HepG2 (cell line): ENCODE results near the gene RNF135. TPM values are rescaled to one million over a fixed set of nuclear protein-coding genes. Genes with fewer than 3 reads are reported as not detected.

Source experiments
- ATAC-seq: fragments of 200-7000 bp; cut with Tn5 transposase; 3 replicates; pipeline ENCODE4 v1.9.1; 2020; ENCODE audit warnings: mild to moderate bottlenecking, moderate library complexity
- BruUV-seq: library from RNA; stranded (reverse); fragments of 400-500 nt; replicated peaks from 2 replicates; lab custom pipeline; 2021; lab: Mats Ljungman, UMichigan
- CTCF ChIA-PET: fragments of 300-600 bp; formaldehyde crosslinking; extraction: SDS; loops from one replicate; lab custom pipeline; 2021; ENCODE audit warnings: low total read pairs, inconsistent platforms, low intra/inter-chr PET ratio; lab: Yijun Ruan, JAX
- POLR2A ChIA-PET: fragments of 350-600 bp; sonication (Branson Sonifier 250); formaldehyde crosslinking; loops from one replicate; lab custom pipeline; 2020; ENCODE audit warnings: antibody characterized with exemption, inconsistent platforms; lab: Yijun Ruan, JAX
- DNase-seq: peaks from one replicate; pipeline ENCODE4 v3.0.0-alpha.2; 2015; ENCODE audit warnings: low spot score
- FAIRE-seq: peaks from 3 replicates; lab custom pipeline; 2011; peaks lifted over from hg19 to GRCh38; lab: Jason Lieb, UNC
- H2AFZ ChIP-seq: one replicate; pipeline ENCODE4 v1.6.1; 2011; ENCODE audit warnings: low read length, inconsistent platforms
- H3K27ac ChIP-seq: fragments of 300-600 bp; 3 replicates; pipeline ENCODE4 v1.8.0; 2011; ENCODE audit warnings: mixed run types, mild to moderate bottlenecking, mixed read lengths, low read length, inconsistent platforms; ENCODE audit not compliant: insufficient read depth; ENCODE audit errors: extremely low read length
- H3K27me3 ChIP-seq, 2 experiments: fragments of 200-600 bp in 1 of 2; 2 replicates in 1 of 2; 3 replicates in 1 of 2; pipeline versions ENCODE4 v1.6.0 to v1.8.0; 2011; ENCODE audit warnings: low read length in 2 of 2, mild to moderate bottlenecking in 2 of 2, moderate library complexity in 2 of 2, inconsistent platforms in 1 of 2; ENCODE audit not compliant: insufficient read depth in 2 of 2, control insufficient read depth in 1 of 2
- H3K36me3 ChIP-seq, 2 experiments: fragments of 200-600 bp in 1 of 2; replicated peaks in 1 of 2; 2 replicates in 1 of 2; 3 replicates in 1 of 2; pipeline versions ENCODE4 v1.5.1 to v1.8.0; 2011; ENCODE audit warnings: low read length in 2 of 2, inconsistent platforms in 1 of 2; ENCODE audit not compliant: insufficient read depth in 2 of 2, control insufficient read depth in 1 of 2
- H3K4me1 ChIP-seq: 2 replicates; pipeline ENCODE4 v1.5.1; 2012; ENCODE audit warnings: low read length, inconsistent platforms; ENCODE audit not compliant: insufficient read depth
- H3K4me2 ChIP-seq: 2 replicates; pipeline ENCODE4 v1.6.0; 2011; ENCODE audit warnings: low read depth, low read length, inconsistent platforms
- H3K4me3 ChIP-seq, 3 experiments: fragments of 200-600 bp in 1 of 3; sonication (generic), shearing (Covaris generic) in 1 of 3; replicated peaks in 1 of 3; 2 replicates each; pipeline ENCODE4 v1.5.1; 2011 to 2016; ENCODE audit warnings: low read length in 3 of 3, inconsistent platforms in 2 of 3, low read depth in 2 of 3, mild to moderate bottlenecking in 2 of 3, control low read depth in 1 of 3, mixed read lengths in 1 of 3; ENCODE audit not compliant: insufficient read depth in 1 of 3
- H3K79me2 ChIP-seq: one replicate; pipeline ENCODE4 v1.6.1; 2011; ENCODE audit warnings: low read length, inconsistent platforms; ENCODE audit not compliant: insufficient read depth
- H3K9ac ChIP-seq: 2 replicates; pipeline ENCODE4 v1.6.0; 2011; ENCODE audit warnings: mild to moderate bottlenecking, low read depth, low read length, inconsistent platforms; ENCODE audit not compliant: insufficient read depth
- H3K9me3 ChIP-seq: 2 replicates; pipeline ENCODE4 v1.5.1; 2012; ENCODE audit warnings: mild to moderate bottlenecking, low read length
- H4K20me1 ChIP-seq: 2 replicates; pipeline ENCODE4 v1.6.0; 2011; ENCODE audit warnings: inconsistent platforms, mild to moderate bottlenecking, low read length, moderate library complexity; ENCODE audit not compliant: insufficient read depth
- AGO2 ChIP-seq: fragments of 200-400 bp; formaldehyde crosslinking; optimal IDR thresholded peaks from 2 replicates; pipeline ENCODE3; 2017; ENCODE audit warnings: mild to moderate bottlenecking, low read depth, low read length, moderate library complexity
- NCOA5 ChIP-seq: sonication (generic); formaldehyde crosslinking; IDR thresholded peaks from 2 replicates; pipeline ENCODE4 v1.4.0; 2020; ENCODE audit warnings: missing genetic modification reagents
- NFATC3 ChIP-seq: sonication (generic); formaldehyde crosslinking; IDR thresholded peaks from 2 replicates; pipeline ENCODE4 v1.5.1; 2020; ENCODE audit warnings: mild to moderate bottlenecking, missing genetic modification reagents
- PLRG1 ChIP-seq: fragments of 450-650 bp; conservative IDR thresholded peaks from 2 replicates; pipeline ENCODE4 v1.6.1; 2016
- TAF15 ChIP-seq: fragments of 200-400 bp; formaldehyde crosslinking; IDR thresholded peaks from one replicate; pipeline ENCODE4 v1.6.1; 2018; ENCODE audit warnings: mild to moderate bottlenecking, low read depth, low read length; ENCODE audit not compliant: poor library complexity, severe bottlenecking
- ZNF75D ChIP-seq: sonication (generic); formaldehyde crosslinking; IDR thresholded peaks from 2 replicates; pipeline ENCODE4 v1.8.1; 2023; ENCODE audit warnings: missing genetic modification reagents, mild to moderate bottlenecking, borderline replicate concordance
- WGBS: methylation state at CpG from one replicate; pipeline ENCODE4 v1.1.6; 2017; ENCODE audit warnings: low lambda C conversion rate; 5-methylcytosine and 5-hydroxymethylcytosine counted together
- in situ Hi-C: cut with HindIII; loops from 2 replicates; pipeline ENCODE4 v1.10.0; 2017; ENCODE audit warnings: low pct_unique_long_range_greater_than_20kb; ENCODE audit not compliant: extremely low pct_ligation_motif_present
- intact Hi-C: fragments of 100-400 bp; cut with micrococcal nuclease; formaldehyde crosslinking; loops from one replicate; pipeline ENCODE4 v1.10.0; 2022; ENCODE audit not compliant: unreplicated experiment
- polyA plus RNA-seq, 8 experiments: library from polyadenylated mRNA; depleted of rRNA in 3 of 8; stranded (reverse) in 7 of 8; unstranded in 1 of 8; fragments of >200 nt; fragmentation: Illumina TruSeq in 4 of 8; extraction: Trizol in 4 of 8; gene quantifications; 2 replicates each; pipeline versions ENCODE4 v1.2.1 to v1.2.3, GENCODE V29; 2011 to 2016; ENCODE audit warnings: low read depth in 4 of 8, missing spikeins in 1 of 8, mixed read lengths in 1 of 8; ENCODE audit not compliant: insufficient read depth in 1 of 8
- total RNA-seq, 5 experiments: library from RNA; depleted of rRNA; stranded (reverse); fragments of >200 nt; fragmentation: Illumina TruSeq; extraction: Trizol; gene quantifications; 2 replicates each; pipeline ENCODE4 v1.2.3, GENCODE V29; 2016; ENCODE audit warnings: low read depth in 1 of 5
- TF ChIP-seq, protein P1 (sequence below): sonication (generic); formaldehyde crosslinking; IDR thresholded peaks from 2 replicates; pipeline ENCODE4; 2020; ENCODE audit warnings: missing genetic modification reagents, mild to moderate bottlenecking, borderline replicate concordance
- TF ChIP-seq, protein P2 (sequence below): sonication (generic); formaldehyde crosslinking; IDR thresholded peaks from 2 replicates; pipeline ENCODE4 v1.5.0; 2020; ENCODE audit warnings: mild to moderate bottlenecking, missing genetic modification reagents, borderline replicate concordance
- TF ChIP-seq, protein P3 (sequence below): sonication (generic); formaldehyde crosslinking; IDR thresholded peaks from 2 replicates; pipeline ENCODE4 v1.4.0; 2020; ENCODE audit warnings: mild to moderate bottlenecking, missing genetic modification reagents, borderline replicate concordance

The RNF135 gene
- total and polyA plus RNA-seq, 2 of the 13 experiments (the other 11 are each of a cell fraction or from before 2014, with no cell fraction given), result not detected

DNA sequence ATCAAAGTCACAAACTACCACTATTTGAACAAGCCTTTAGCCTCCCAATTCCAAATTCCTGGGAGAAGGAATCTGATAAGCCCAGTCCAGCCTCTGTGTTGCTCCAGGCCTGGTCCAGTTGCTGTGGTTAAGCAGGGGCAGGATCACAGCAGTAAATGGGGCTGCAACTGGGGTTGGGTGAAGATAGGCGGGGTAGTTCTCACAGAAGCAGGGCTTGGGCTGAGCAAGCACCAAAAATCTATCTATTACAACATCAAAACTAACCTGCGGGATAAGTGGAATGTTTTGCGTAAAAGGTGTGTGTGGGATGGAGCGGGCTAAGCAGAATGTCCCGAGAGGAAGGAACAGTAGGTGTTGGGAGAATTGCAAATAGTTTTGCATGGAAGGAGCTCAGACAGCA is 23.0 kb upstream of the RNF135 start:
- H3K4me1 ChIP-seq, result peaks cover 28% of the 10 kb centered on the region
- no peak overlapping the region for H3K4me2 ChIP-seq
- no TSS peak for BruUV-seq
- 23% methylated on average over 5 of the region's 5 CpGs for WGBS
- no peaks in the 10 kb centered on the region for H3K27me3 ChIP-seq
- no peak overlapping the region for H3K4me3 ChIP-seq
- FAIRE-seq (no peak), ATAC-seq (no peak), DNase-seq (no peak)
- ChIA-PET CTCF (no interaction called here), POLR2A (no interaction called here)
- intact Hi-C loops, result no loop called here
- H3K9ac ChIP-seq, result no peak overlapping the region
- no peak overlapping the region for H2AFZ ChIP-seq
- no peaks in the 10 kb centered on the region for H4K20me1 ChIP-seq
- no peak overlapping the region for H3K27ac ChIP-seq
- no peak for TF ChIP-seq TAF15
- TF ChIP-seq, protein P1, sequence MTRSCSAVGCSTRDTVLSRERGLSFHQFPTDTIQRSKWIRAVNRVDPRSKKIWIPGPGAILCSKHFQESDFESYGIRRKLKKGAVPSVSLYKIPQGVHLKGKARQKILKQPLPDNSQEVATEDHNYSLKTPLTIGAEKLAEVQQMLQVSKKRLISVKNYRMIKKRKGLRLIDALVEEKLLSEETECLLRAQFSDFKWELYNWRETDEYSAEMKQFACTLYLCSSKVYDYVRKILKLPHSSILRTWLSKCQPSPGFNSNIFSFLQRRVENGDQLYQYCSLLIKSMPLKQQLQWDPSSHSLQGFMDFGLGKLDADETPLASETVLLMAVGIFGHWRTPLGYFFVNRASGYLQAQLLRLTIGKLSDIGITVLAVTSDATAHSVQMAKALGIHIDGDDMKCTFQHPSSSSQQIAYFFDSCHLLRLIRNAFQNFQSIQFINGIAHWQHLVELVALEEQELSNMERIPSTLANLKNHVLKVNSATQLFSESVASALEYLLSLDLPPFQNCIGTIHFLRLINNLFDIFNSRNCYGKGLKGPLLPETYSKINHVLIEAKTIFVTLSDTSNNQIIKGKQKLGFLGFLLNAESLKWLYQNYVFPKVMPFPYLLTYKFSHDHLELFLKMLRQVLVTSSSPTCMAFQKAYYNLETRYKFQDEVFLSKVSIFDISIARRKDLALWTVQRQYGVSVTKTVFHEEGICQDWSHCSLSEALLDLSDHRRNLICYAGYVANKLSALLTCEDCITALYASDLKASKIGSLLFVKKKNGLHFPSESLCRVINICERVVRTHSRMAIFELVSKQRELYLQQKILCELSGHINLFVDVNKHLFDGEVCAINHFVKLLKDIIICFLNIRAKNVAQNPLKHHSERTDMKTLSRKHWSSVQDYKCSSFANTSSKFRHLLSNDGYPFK, result no peak
- TF ChIP-seq PLRG1, result no peak
- no peak for TF ChIP-seq ZNF75D (CRISPR knock-in tag)
- no peak for TF ChIP-seq NCOA5
- no peak for TF ChIP-seq NFATC3 (CRISPR knock-in tag)
- TF ChIP-seq, protein P2, sequence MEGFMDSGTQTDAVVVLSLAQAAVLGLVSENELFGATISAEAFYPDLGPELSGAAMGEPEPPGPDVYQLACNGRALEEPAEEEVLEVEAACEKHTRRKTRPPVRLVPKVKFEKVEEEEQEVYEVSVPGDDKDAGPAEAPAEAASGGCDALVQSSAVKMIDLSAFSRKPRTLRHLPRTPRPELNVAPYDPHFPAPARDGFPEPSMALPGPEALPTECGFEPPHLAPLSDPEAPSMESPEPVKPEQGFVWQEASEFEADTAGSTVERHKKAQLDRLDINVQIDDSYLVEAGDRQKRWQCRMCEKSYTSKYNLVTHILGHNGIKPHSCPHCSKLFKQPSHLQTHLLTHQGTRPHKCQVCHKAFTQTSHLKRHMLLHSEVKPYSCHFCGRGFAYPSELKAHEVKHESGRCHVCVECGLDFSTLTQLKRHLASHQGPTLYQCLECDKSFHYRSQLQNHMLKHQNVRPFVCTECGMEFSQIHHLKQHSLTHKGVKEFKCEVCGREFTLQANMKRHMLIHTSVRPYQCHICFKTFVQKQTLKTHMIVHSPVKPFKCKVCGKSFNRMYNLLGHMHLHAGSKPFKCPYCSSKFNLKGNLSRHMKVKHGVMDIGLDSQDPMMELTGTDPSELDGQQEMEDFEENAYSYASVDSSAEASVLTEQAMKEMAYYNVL, result no peak
- TF ChIP-seq, protein P3, sequence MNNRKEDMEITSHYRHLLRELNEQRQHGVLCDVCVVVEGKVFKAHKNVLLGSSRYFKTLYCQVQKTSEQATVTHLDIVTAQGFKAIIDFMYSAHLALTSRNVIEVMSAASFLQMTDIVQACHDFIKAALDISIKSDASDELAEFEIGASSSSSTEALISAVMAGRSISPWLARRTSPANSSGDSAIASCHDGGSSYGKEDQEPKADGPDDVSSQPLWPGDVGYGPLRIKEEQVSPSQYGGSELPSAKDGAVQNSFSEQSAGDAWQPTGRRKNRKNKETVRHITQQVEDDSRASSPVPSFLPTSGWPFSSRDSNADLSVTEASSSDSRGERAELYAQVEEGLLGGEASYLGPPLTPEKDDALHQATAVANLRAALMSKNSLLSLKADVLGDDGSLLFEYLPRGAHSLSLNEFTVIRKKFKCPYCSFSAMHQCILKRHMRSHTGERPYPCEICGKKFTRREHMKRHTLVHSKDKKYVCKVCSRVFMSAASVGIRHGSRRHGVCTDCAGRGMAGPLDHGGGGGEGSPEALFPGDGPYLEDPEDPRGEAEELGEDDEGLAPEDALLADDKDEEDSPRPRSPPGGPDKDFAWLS (CRISPR knock-in tag), result no peak
- no peak for TF ChIP-seq AGO2
- TF ChIP-seq, all 625 proteins: peak for 0
- Histone ChIP-seq H3K9me3 (no peaks in the 10 kb centered on the region), H3K36me3 (no peaks in the 10 kb centered on the region), H3K79me2 (no peaks in the 10 kb centered on the region)
- in situ Hi-C loops, result no loop called here
